Gastrocnemius medialis (tissue), 4 donors: Measurements from ENCODE around the gene RSPH1. TPM values are rescaled to one million over a fixed set of nuclear protein-coding genes. Genes with fewer than 3 reads are reported as not detected.

ENCODE experiments used
- ATAC-seq, 2 donors: fragments of 150-250 bp; one replicate each; pipeline ENCODE4 v1.9.1; 2016
- DNase-seq, 2 donors: peaks; one replicate each; pipeline ENCODE4 v3.0.0-alpha.2; 2019
- H3K27ac ChIP-seq, 4 donors: fragments of 200-600 bp; sonication (generic); 1 replicate in 1 of 4; 2 replicates in 3 of 4; pipeline ENCODE4 v1.5.1; 2016 to 2018; ENCODE audit warnings: mild to moderate bottlenecking in 2 of 4, moderate library complexity in 1 of 4
- H3K27me3 ChIP-seq, 3 donors: fragments of 200-600 bp; sonication (generic) in 2 of 3; 1 replicate in 1 of 3; 2 replicates in 2 of 3; pipeline versions ENCODE4 v1.5.1 to v1.6.0; 2016 to 2019; ENCODE audit warnings: mild to moderate bottlenecking in 1 of 3, moderate library complexity in 1 of 3
- H3K36me3 ChIP-seq, 2 donors: fragments of 200-600 bp; sonication (generic) in 1 of 2; one replicate each; pipeline ENCODE4 v1.5.1; 2017 to 2018
- H3K4me1 ChIP-seq, 2 donors: fragments of 200-600 bp; sonication (generic) in 1 of 2; one replicate each; pipeline ENCODE4 v1.5.1; 2016 to 2017; ENCODE audit warnings: mild to moderate bottlenecking in 2 of 2
- H3K4me3 ChIP-seq, 4 donors: fragments of 200-600 bp; sonication (generic) in 3 of 4; 1 replicate in 1 of 4; 2 replicates in 3 of 4; pipeline ENCODE4 v1.5.1; 2016 to 2019; ENCODE audit warnings: mild to moderate bottlenecking in 2 of 4
- H3K9me3 ChIP-seq, 3 donors: fragments of 200-600 bp; sonication (generic) in 2 of 3; 1 replicate in 1 of 3; 2 replicates in 2 of 3; pipeline ENCODE4 v1.5.1; 2016 to 2019
- POLR2A ChIP-seq, 2 donors: fragments of 450-650 bp; IDR thresholded peaks; one replicate each; pipeline ENCODE4 v1.6.1; 2017; ENCODE audit warnings: antibody characterized with exemption in 2 of 2, mild to moderate bottlenecking in 2 of 2, moderate library complexity in 2 of 2
- in situ Hi-C, 4 donors: fragments of 200-750 bp; cut with MboI; loops; one replicate each; pipeline versions ENCODE4 v1.15.0 to v1.8.0; 2017; ENCODE audit warnings: low sequenced_read_pairs in 4 of 4
- intact Hi-C: fragments of 100-400 bp; cut with DNase I; formaldehyde crosslinking; loops from one replicate; pipeline ENCODE4 v1.15.1; 2023; ENCODE audit warnings: low total_unique reads
- total RNA-seq, 4 donors: library from RNA; depleted of rRNA; stranded (reverse); fragments of >200 nt; gene quantifications; one replicate each; pipeline versions ENCODE4 v1.1.0 to v1.2.3, GENCODE V29; 2016
- TF ChIP-seq, protein P1 (sequence below), 5 experiments: fragments of 450-650 bp in 3 of 5; fragments of 200-600 bp in 2 of 5; sonication (generic) in 2 of 5; IDR thresholded peaks in 4 of 5; conservative IDR thresholded peaks in 1 of 5; 1 replicate in 4 of 5; 2 replicates in 1 of 5; pipeline ENCODE4 v1.5.1; 2016 to 2019; ENCODE audit warnings: antibody characterized with exemption in 5 of 5, mild to moderate bottlenecking in 3 of 5, moderate library complexity in 3 of 5

RSPH1 gene
- total RNA-seq, 4 donors from 2014 or later, result 0.29 TPM; not detected in 3

DNA sequence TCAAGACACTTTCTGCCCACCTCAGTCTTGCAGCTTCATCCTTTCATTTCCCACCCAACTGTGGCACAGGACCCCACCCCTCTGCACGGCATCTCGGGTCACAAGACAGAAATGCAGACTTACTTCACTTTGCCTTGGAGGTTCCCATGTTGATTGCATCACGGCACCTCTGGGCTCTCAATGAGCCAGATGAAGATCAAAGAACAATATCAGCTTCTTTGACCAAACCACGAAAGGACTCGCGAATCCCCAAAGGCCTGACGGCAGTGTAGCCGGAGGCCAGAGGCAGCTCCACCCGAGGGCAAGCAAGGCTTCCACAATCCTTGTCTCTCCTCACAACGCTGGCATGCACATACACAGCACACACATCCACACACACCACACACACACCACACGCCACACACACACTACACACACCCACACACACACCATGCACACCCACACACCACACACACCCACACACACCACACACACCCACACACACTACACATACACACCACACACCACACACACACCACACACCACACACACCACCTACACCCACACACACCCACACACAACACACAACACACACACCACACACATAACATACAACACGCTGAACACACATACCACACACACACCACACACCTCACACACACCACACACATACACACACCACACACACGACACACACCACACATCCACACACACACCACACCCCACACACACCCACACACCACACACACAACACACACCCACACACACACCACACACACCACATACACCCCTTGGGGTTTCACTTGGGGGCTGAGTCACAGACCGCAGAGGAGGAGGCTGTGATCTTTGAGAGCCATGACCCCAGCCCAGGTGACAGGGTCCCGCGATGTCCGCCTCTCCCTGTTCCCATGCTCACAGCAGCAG, 56.5 kb downstream of the RSPH1 start:
- Histone ChIP-seq H3K36me3 (no peaks in the 10 kb centered on the region), H3K4me1 (no peaks in the 10 kb centered on the region), H3K27ac (no peak overlapping the region), H3K4me3 (no peak overlapping the region), H3K27me3 (peaks cover 0 to 7% (median 3%) of the 10 kb centered on the region in 3 donors), H3K9me3 (no peaks in the 10 kb centered on the region)
- in situ Hi-C loops (loop anchor here in 1 of 4 donors (25.0 kb wide), 1 partner anchor 102 kb away; no protein-coding TSS in a partner anchor), intact Hi-C loops (no loop called here)
- DNase-seq, result no peak
- TF ChIP-seq, protein P1, sequence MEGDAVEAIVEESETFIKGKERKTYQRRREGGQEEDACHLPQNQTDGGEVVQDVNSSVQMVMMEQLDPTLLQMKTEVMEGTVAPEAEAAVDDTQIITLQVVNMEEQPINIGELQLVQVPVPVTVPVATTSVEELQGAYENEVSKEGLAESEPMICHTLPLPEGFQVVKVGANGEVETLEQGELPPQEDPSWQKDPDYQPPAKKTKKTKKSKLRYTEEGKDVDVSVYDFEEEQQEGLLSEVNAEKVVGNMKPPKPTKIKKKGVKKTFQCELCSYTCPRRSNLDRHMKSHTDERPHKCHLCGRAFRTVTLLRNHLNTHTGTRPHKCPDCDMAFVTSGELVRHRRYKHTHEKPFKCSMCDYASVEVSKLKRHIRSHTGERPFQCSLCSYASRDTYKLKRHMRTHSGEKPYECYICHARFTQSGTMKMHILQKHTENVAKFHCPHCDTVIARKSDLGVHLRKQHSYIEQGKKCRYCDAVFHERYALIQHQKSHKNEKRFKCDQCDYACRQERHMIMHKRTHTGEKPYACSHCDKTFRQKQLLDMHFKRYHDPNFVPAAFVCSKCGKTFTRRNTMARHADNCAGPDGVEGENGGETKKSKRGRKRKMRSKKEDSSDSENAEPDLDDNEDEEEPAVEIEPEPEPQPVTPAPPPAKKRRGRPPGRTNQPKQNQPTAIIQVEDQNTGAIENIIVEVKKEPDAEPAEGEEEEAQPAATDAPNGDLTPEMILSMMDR (IDR thresholded peaks at IDR 0.05 in 4 of 5, conservative IDR thresholded peaks at IDR 0.05 in 1 of 5), result no peak
- no peak for TF ChIP-seq POLR2A (IDR thresholded peaks at IDR 0.05)
- no peak for ATAC-seq

- TF ChIP-seq POLR2A (IDR thresholded peaks at IDR 0.05), result no peak
- TF ChIP-seq, protein P1 (IDR thresholded peaks at IDR 0.05 in 4 of 5, conservative IDR thresholded peaks at IDR 0.05 in 1 of 5), result no peak
- in situ Hi-C loops (loop anchor here in 1 of 4 donors (25.0 kb wide), 1 partner anchor 101 kb away; no protein-coding TSS in a partner anchor), intact Hi-C loops (no loop called here)
- no peaks in the 10 kb centered on the region for H3K9me3 ChIP-seq
- no peaks in the 10 kb centered on the region for H3K36me3 ChIP-seq
- DNase-seq (no peak), ATAC-seq (no peak)
- peaks cover 0 to 7% (median 3%) of the 10 kb centered on the region in 3 donors for H3K27me3 ChIP-seq
- H3K4me3 ChIP-seq, result no peak overlapping the region
- no peak overlapping the region for H3K27ac ChIP-seq
- no peaks in the 10 kb centered on the region for H3K4me1 ChIP-seq
Observed at GRCh38 chr21:42438316-42439205, 57.5 kb downstream of the RSPH1 start.

DNA sequence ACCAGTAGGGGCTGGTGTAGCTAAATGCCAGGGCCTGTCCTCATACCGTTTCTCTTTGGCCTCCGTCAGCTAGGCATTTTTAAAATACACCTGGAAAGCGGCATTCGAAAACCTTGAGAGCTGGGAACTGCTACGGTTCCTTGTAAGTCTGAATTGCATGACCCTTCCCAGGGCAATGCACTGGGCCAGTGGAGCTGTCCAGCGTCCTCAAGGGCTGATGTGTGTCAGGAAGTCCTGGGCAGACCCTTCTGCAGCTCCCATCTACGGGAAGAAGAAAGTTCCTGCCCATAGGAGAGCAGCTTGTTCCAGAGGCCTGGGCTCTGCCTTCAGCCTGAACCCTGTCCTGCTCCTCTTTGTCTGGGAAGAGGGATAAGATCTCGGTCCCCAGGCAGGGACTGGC, 58.2 kb downstream of the RSPH1 start:
- Histone ChIP-seq H3K36me3 (no peaks in the 10 kb centered on the region), H3K4me1 (no peaks in the 10 kb centered on the region), H3K27ac (no peak overlapping the region), H3K4me3 (no peak overlapping the region), H3K9me3 (no peaks in the 10 kb centered on the region), H3K27me3 (peaks cover 0 to 10% (median 8%) of the 10 kb centered on the region in 3 donors)
- ATAC-seq (no peak), DNase-seq (no peak)
- intact Hi-C loops (no loop called here), in situ Hi-C loops (loop anchor here in 1 of 4 donors (25.0 kb wide), 1 partner anchor 100 kb away; no protein-coding TSS in a partner anchor)
- no peak for TF ChIP-seq POLR2A (IDR thresholded peaks at IDR 0.05)
- TF ChIP-seq, protein P1 (IDR thresholded peaks at IDR 0.05 in 4 of 5, conservative IDR thresholded peaks at IDR 0.05 in 1 of 5), result no peak

DNA sequence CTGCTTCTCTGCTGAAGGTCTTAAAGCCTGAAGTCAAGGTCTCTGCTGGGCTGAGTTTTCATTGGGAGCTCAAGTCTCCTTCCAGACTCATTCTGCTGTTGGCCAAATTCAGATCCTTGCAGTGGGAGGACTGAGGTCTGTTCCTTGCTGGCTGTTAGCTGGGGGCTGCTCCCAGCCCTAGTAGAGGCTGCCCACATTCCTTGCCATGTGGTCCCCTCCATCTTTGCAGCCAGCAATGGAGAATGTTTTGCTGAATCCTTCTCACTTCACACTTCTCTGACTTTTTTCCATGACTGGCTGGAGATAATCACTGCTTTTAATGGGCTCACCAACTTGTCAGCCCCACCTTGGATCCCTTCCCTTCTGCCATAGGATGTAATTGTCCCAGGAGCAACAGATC, 59.1 kb downstream of the RSPH1 start:
- peaks cover 0 to 14% (median 12%) of the 10 kb centered on the region in 3 donors for H3K27me3 ChIP-seq
- in situ Hi-C loops (loop anchor here in 1 of 4 donors (25.0 kb wide), 1 partner anchor 100 kb away; no protein-coding TSS in a partner anchor), intact Hi-C loops (no loop called here)
- no peak overlapping the region for H3K27ac ChIP-seq
- DNase-seq (no peak), ATAC-seq (no peak)
- no peaks in the 10 kb centered on the region for H3K36me3 ChIP-seq
- no peaks in the 10 kb centered on the region for H3K9me3 ChIP-seq
- H3K4me3 ChIP-seq, result no peak overlapping the region
- TF ChIP-seq, protein P1 (IDR thresholded peaks at IDR 0.05 in 4 of 5, conservative IDR thresholded peaks at IDR 0.05 in 1 of 5), result no peak
- no peak for TF ChIP-seq POLR2A (IDR thresholded peaks at IDR 0.05)
- no peaks in the 10 kb centered on the region for H3K4me1 ChIP-seq
